Esophagus muscularis mucosa (tissue), 4 donors: ENCODE measurements around the gene LMOD1. TPM values are rescaled to one million over a fixed set of nuclear protein-coding genes. Genes with fewer than 3 reads are reported as not detected.
"Not testable (repeated sequence)": the region's sequence is repeated elsewhere in the genome, so short reads cannot be mapped to it uniquely, and the experiment has no call there.

Experiments used
- DNase-seq: peaks from one replicate; pipeline ENCODE4 v3.0.0-alpha.2; 2017; ENCODE audit errors: extremely low spot score
- H3K27ac ChIP-seq, 4 donors: fragments of 200-600 bp; sonication (generic); replicated peaks in 1 of 4; 1 replicate in 3 of 4; 2 replicates in 1 of 4; pipeline ENCODE4 v1.5.1; 2016 to 2019; ENCODE audit warnings: mild to moderate bottlenecking in 1 of 4
- H3K27me3 ChIP-seq, 4 donors: fragments of 200-600 bp; sonication (generic); one replicate each; pipeline versions ENCODE4 v1.5.1 to v1.6.0; 2016 to 2019
- H3K36me3 ChIP-seq, 4 donors: fragments of 200-600 bp; sonication (generic); one replicate each; pipeline ENCODE4 v1.5.1; 2016 to 2019
- H3K4me1 ChIP-seq, 4 donors: fragments of 200-600 bp; sonication (generic); one replicate each; pipeline ENCODE4 v1.5.1; 2016 to 2019
- H3K4me3 ChIP-seq, 4 donors: fragments of 200-600 bp; sonication (generic); 1 replicate in 2 of 4; 2 replicates in 2 of 4; pipeline ENCODE4 v1.5.1; 2016 to 2019; ENCODE audit warnings: mild to moderate bottlenecking in 4 of 4, moderate library complexity in 1 of 4
- H3K9me3 ChIP-seq, 4 donors: fragments of 200-600 bp; sonication (generic); 1 replicate in 3 of 4; 2 replicates in 1 of 4; pipeline ENCODE4 v1.5.1; 2016 to 2019
- EP300 ChIP-seq: sonication (generic); formaldehyde crosslinking; IDR thresholded peaks from one replicate; pipeline ENCODE4 v1.6.1; 2017; ENCODE audit warnings: antibody characterized with exemption
- POLR2A ChIP-seq: fragments of 450-650 bp; IDR thresholded peaks from one replicate; pipeline ENCODE4 v1.6.1; 2017; ENCODE audit warnings: antibody characterized with exemption, moderate library complexity, mild to moderate bottlenecking, low read depth
- POLR2AphosphoS5 ChIP-seq, 2 donors: sonication (generic); formaldehyde crosslinking; IDR thresholded peaks; one replicate each; pipeline ENCODE4 v1.6.1; 2017; ENCODE audit warnings: antibody characterized with exemption in 2 of 2
- WGBS: methylation state at CpG from one replicate; pipeline ENCODE4 v1.1.5; 2018; 5-methylcytosine and 5-hydroxymethylcytosine counted together
- intact Hi-C: fragments of 100-400 bp; cut with DNase I; formaldehyde crosslinking; loops from one replicate; pipeline ENCODE4 v1.15.1; 2023
- total RNA-seq, 4 donors: library from RNA; depleted of rRNA; stranded (reverse); fragments of >200 nt; gene quantifications; one replicate each; pipeline versions ENCODE4 v1.1.0 to v1.2.1, GENCODE V29; 2016
- TF ChIP-seq, protein P1 (sequence below), 3 experiments: fragments of 200-600 bp in 2 of 3; fragments of 450-650 bp in 1 of 3; sonication (generic) in 2 of 3; IDR thresholded peaks; one replicate each; pipeline ENCODE4 v1.5.1; 2017 to 2019; ENCODE audit warnings: antibody characterized with exemption in 3 of 3, mild to moderate bottlenecking in 2 of 3, moderate library complexity in 1 of 3

Gene LMOD1
- total RNA-seq, 4 donors from 2014 or later: 1,021 to 1,618 (median 1,290) TPM

GRCh38 chr1:201970334-201971159, 24.2 kb upstream of the LMOD1 start:
- Histone ChIP-seq H3K36me3 (peaks cover 27 to 56% (median 45%) of the 10 kb centered on the region in 4 donors), H3K27ac (no peak overlapping the region), H3K4me1 (peaks cover 5 to 14% (median 8%) of the 10 kb centered on the region in 4 donors), H3K27me3 (no peaks in the 10 kb centered on the region), H3K9me3 (no peaks in the 10 kb centered on the region), H3K4me3 (no peak overlapping the region)
- WGBS: 51% methylated on average over 9 of the region's 9 CpGs
- no peak for TF ChIP-seq POLR2AphosphoS5 (IDR thresholded peaks at IDR 0.05)
- intact Hi-C loops: no loop called here
- DNase-seq: no peak

GRCh38 chr1:201968202-201968925, 22.0 kb upstream of the LMOD1 start:
- WGBS: 88% methylated on average over 16 of the region's 16 CpGs
- Histone ChIP-seq H3K27ac (no peak overlapping the region), H3K4me1 (peaks cover 5 to 14% (median 8%) of the 10 kb centered on the region in 4 donors), H3K27me3 (no peaks in the 10 kb centered on the region), H3K36me3 (peaks cover 48 to 78% (median 67%) of the 10 kb centered on the region in 4 donors), H3K9me3 (no peaks in the 10 kb centered on the region), H3K4me3 (no peak overlapping the region)
- no peak for TF ChIP-seq EP300
- no peak for TF ChIP-seq POLR2AphosphoS5 (IDR thresholded peaks at IDR 0.05)
- no peak for TF ChIP-seq POLR2A
- TF ChIP-seq, protein P1, sequence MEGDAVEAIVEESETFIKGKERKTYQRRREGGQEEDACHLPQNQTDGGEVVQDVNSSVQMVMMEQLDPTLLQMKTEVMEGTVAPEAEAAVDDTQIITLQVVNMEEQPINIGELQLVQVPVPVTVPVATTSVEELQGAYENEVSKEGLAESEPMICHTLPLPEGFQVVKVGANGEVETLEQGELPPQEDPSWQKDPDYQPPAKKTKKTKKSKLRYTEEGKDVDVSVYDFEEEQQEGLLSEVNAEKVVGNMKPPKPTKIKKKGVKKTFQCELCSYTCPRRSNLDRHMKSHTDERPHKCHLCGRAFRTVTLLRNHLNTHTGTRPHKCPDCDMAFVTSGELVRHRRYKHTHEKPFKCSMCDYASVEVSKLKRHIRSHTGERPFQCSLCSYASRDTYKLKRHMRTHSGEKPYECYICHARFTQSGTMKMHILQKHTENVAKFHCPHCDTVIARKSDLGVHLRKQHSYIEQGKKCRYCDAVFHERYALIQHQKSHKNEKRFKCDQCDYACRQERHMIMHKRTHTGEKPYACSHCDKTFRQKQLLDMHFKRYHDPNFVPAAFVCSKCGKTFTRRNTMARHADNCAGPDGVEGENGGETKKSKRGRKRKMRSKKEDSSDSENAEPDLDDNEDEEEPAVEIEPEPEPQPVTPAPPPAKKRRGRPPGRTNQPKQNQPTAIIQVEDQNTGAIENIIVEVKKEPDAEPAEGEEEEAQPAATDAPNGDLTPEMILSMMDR (IDR thresholded peaks at IDR 0.05): no peak
- DNase-seq: no peak
- intact Hi-C loops: no loop called here

GRCh38 chr1:201966171-201966570, 19.8 kb upstream of the LMOD1 start:
- no peak for TF ChIP-seq EP300
- TF ChIP-seq POLR2A: no peak
- TF ChIP-seq, protein P1 (IDR thresholded peaks at IDR 0.05): no peak
- TF ChIP-seq POLR2AphosphoS5 (IDR thresholded peaks at IDR 0.05): no peak
- WGBS: 94% methylated on average over 5 of the region's 5 CpGs
- intact Hi-C loops: no loop called here
- no peak for DNase-seq
- Histone ChIP-seq H3K27ac (no peak overlapping the region), H3K9me3 (no peaks in the 10 kb centered on the region), H3K36me3 (peaks cover 62 to 98% (median 89%) of the 10 kb centered on the region in 4 donors), H3K4me3 (no peak overlapping the region), H3K27me3 (no peaks in the 10 kb centered on the region), H3K4me1 (no peaks in the 10 kb centered on the region)

GRCh38 chr1:201964261-201964660, 17.9 kb upstream of the LMOD1 start:
- TF ChIP-seq EP300: no peak
- TF ChIP-seq, protein P1 (IDR thresholded peaks at IDR 0.05): no peak
- TF ChIP-seq POLR2A: no peak
- TF ChIP-seq POLR2AphosphoS5 (IDR thresholded peaks at IDR 0.05): no peak
- H3K36me3 ChIP-seq: peaks cover 52 to 98% (median 88%) of the 10 kb centered on the region in 4 donors

DNA sequence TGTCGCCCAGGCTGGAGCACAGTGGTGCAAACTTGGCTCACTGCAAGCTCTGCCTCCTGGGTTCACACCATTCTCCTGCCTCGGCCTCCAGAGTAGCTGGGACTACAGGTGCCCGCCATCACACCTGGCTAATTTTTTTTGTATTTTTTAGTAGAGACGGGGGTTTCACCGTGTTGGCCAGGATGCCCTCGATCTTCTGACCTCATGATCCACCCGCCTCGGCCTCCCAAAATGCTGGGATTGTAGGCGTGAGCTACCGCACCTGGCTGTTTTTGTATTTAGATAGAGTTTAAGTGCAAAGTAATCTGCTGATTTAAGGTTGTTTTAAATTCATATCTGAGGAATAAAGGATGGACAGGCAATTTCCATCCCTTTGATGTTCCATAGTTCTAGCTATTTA, 16.0 kb upstream of the LMOD1 start:
- 88% methylated on average over 10 of the region's 10 CpGs for WGBS
- H3K9me3 ChIP-seq, DNase-seq, H3K27ac ChIP-seq, H3K4me1 ChIP-seq, H3K27me3 ChIP-seq, H3K4me3 ChIP-seq, intact Hi-C loops: not testable (repeated sequence)
- peaks cover 60 to 98% (median 89%) of the 10 kb centered on the region in 4 donors for H3K36me3 ChIP-seq

More at GRCh38 chr1:201964261-201964660, 17.9 kb upstream of the LMOD1 start:
- intact Hi-C loops: no loop called here
- H3K27ac ChIP-seq: no peak overlapping the region
- no peak for DNase-seq
- H3K9me3 ChIP-seq: no peaks in the 10 kb centered on the region
- no peaks in the 10 kb centered on the region for H3K4me1 ChIP-seq
- H3K4me3 ChIP-seq: no peak overlapping the region
- H3K27me3 ChIP-seq: no peaks in the 10 kb centered on the region
- 79% methylated on average over 1 of the region's 1 CpG for WGBS
